HG03025 (cell line): Measurements from ENCODE around the gene EMC9.

Experiments used
- ATAC-seq: cut with Tn5 transposase; IDR thresholded peaks from one replicate; pipeline ENCODE4 v1.9.1; 2021; ENCODE audit warnings: mild to moderate bottlenecking, moderate library complexity; ENCODE audit not compliant: unreplicated experiment, low FRiP score

EMC9 gene

GRCh38 chr14:24150567-24150966, 9.2 kb upstream of the EMC9 start:
- ATAC-seq: no peak

- ATAC-seq: no peak
Observed at GRCh38 chr14:24150061-24150460, 8.7 kb upstream of the EMC9 start.

GRCh38 chr14:24149302-24149969, 8.0 kb upstream of the EMC9 start:
- ATAC-seq: no peak

GRCh38 chr14:24147761-24148428, 6.5 kb upstream of the EMC9 start:
- no peak for ATAC-seq

- ATAC-seq: peak; percentile 79
Observed at GRCh38 chr14:24146978-24147760, 5.8 kb upstream of the EMC9 start, which contains the start of gene RNF31. RNF31 (plus strand) TSS chr14:24147498; CDS start chr14:24147699, 201 bp downstream.

- ATAC-seq: peak; percentile 61
Observed at GRCh38 chr14:24146453-24146977, 5.1 kb upstream of the EMC9 start, which contains the start of gene PSME2. PSME2 (minus strand) TSS chr14:24146610; CDS start chr14:24146581, 29 bp downstream.

GRCh38 chr14:24145690-24146452, 4.5 kb upstream of the EMC9 start:
- no peak for ATAC-seq

GRCh38 chr14:24145219-24145618, 3.8 kb upstream of the EMC9 start:
- no peak for ATAC-seq

GRCh38 chr14:24144451-24144850, 3.1 kb upstream of the EMC9 start:
- ATAC-seq: no peak

- ATAC-seq: no peak
Observed at GRCh38 chr14:24143511-24143910, 2.1 kb upstream of the EMC9 start.

GRCh38 chr14:24139272-24139934, 2.0 kb downstream of the EMC9 start:
- no peak for ATAC-seq

- ATAC-seq: no peak
Observed at GRCh38 chr14:24138396-24139271, 2.8 kb downstream of the EMC9 start.

GRCh38 chr14:24137529-24138395, 3.6 kb downstream of the EMC9 start:
- ATAC-seq: no peak

GRCh38 chr14:24136684-24137528, 4.5 kb downstream of the EMC9 start:
- ATAC-seq: no peak

- peak; percentile 74 for ATAC-seq
Observed at GRCh38 chr14:24135834-24136683, 5.3 kb downstream of the EMC9 start, which contains the start of gene PSME1. PSME1 (plus strand) TSS chr14:24136194; CDS start chr14:24136263, 69 bp downstream.

GRCh38 chr14:24135584-24135833, 5.9 kb downstream of the EMC9 start:
- peak; percentile 2 for ATAC-seq
